ENCODE data around the gene C12orf75.
"Not testable (repeated sequence)": the region's sequence is repeated elsewhere in the genome, so short reads cannot be mapped to it uniquely, and the experiment has no call there.

Gene C12orf75

DNA sequence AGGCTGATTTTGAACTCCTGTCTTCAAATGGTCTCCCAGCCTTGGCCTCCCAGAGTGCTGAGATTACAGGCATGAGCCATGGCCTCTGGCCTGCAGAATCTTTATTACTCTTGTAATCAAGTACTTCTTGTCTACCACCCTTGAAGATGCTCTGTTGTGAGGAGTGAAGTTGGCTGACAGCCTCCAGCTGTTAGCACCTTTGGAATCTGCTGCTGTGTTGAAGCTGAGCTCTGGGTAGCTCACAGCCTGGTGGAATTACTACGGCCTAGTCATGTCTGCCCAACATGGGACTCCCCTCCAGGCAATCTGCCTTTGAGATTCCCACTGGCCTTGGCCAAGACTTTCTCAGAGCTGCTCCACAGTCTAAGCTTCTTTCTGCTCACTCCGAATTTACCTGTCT lies 5.8 kb upstream of the C12orf75 start:
- intact Hi-C loops (cut with DNase I; ENCODE audit: low total_unique reads) = no loop called here
- Histone ChIP-seq H3K27me3 (no peaks in the 10 kb centered on the region), H3K4me3 (no peak overlapping the region), H3K27ac (no peak overlapping the region), H3K4me1 (peaks cover 0 to under 1% (median 0%) of the 10 kb centered on the region in 4 donors), H3K36me3 (no peaks in the 10 kb centered on the region), H3K9me3 (no peaks in the 10 kb centered on the region)
- DNase-seq = no peak
- TF ChIP-seq, protein P1, sequence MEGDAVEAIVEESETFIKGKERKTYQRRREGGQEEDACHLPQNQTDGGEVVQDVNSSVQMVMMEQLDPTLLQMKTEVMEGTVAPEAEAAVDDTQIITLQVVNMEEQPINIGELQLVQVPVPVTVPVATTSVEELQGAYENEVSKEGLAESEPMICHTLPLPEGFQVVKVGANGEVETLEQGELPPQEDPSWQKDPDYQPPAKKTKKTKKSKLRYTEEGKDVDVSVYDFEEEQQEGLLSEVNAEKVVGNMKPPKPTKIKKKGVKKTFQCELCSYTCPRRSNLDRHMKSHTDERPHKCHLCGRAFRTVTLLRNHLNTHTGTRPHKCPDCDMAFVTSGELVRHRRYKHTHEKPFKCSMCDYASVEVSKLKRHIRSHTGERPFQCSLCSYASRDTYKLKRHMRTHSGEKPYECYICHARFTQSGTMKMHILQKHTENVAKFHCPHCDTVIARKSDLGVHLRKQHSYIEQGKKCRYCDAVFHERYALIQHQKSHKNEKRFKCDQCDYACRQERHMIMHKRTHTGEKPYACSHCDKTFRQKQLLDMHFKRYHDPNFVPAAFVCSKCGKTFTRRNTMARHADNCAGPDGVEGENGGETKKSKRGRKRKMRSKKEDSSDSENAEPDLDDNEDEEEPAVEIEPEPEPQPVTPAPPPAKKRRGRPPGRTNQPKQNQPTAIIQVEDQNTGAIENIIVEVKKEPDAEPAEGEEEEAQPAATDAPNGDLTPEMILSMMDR (IDR thresholded peaks at IDR 0.05) = no peak

DNA sequence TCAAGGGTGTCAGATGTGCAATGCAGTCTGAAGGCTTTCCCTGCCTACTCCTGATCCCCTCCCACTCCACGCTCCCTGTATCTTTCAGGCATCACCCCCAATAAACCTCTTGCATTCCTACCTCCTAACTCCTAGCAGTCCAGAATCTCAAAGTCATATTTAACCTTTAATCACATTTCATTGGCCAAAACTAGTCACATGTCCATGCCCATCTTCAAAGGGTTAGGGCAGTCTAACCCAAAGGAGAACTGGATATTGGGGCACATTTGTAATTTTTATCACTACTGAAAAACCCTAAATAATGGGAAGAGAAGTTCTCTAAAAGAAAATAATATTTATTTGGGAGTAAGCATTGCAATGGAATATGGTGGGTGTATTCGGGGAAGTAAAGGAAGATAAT lies 5.4 kb upstream of the C12orf75 start:
- H3K4me3 ChIP-seq = no peak overlapping the region
- no peak for DNase-seq
- peaks cover 0 to 5% (median 2%) of the 10 kb centered on the region in 4 donors for H3K4me1 ChIP-seq
- TF ChIP-seq, protein P1 (IDR thresholded peaks at IDR 0.05) = no peak
- H3K27ac ChIP-seq = no peak overlapping the region
- H3K9me3 ChIP-seq = no peaks in the 10 kb centered on the region
- intact Hi-C loops (cut with DNase I; ENCODE audit: low total_unique reads) = no loop called here
- H3K27me3 ChIP-seq = no peaks in the 10 kb centered on the region
- no peaks in the 10 kb centered on the region for H3K36me3 ChIP-seq

DNA sequence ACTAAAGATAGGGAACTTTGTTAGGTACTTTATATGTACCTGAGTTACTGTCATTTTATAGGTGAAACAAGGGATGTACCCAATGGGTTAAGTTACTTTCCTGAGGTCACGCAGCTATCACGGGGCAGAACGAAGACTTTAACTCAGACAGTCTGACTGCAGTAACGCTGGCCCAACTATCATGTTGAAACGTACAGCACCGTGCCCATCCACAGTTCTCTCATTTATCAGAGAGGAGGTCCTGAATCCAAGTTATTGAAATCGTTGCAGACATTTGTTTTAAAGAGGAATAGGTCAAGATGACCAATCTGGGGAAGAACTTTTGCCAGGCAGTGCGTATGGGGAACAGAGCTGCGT lies 587 bp upstream of the C12orf75 start:
- H3K9me3 ChIP-seq = no peaks in the 10 kb centered on the region
- H3K36me3 ChIP-seq = no peaks in the 10 kb centered on the region
- H3K27me3 ChIP-seq = no peaks in the 10 kb centered on the region
- DNase-seq = no peak
- H3K4me3 ChIP-seq = peak overlapping the region; percentile 83 to 87
- peaks cover 0 to 41% (median 16%) of the 10 kb centered on the region in 4 donors for H3K4me1 ChIP-seq
- TF ChIP-seq, protein P1 (IDR thresholded peaks at IDR 0.05) = no peak
- peak overlapping the region; percentile 77 to 85 for H3K27ac ChIP-seq
- intact Hi-C loops (cut with DNase I; ENCODE audit: low total_unique reads) = no loop called here

DNA sequence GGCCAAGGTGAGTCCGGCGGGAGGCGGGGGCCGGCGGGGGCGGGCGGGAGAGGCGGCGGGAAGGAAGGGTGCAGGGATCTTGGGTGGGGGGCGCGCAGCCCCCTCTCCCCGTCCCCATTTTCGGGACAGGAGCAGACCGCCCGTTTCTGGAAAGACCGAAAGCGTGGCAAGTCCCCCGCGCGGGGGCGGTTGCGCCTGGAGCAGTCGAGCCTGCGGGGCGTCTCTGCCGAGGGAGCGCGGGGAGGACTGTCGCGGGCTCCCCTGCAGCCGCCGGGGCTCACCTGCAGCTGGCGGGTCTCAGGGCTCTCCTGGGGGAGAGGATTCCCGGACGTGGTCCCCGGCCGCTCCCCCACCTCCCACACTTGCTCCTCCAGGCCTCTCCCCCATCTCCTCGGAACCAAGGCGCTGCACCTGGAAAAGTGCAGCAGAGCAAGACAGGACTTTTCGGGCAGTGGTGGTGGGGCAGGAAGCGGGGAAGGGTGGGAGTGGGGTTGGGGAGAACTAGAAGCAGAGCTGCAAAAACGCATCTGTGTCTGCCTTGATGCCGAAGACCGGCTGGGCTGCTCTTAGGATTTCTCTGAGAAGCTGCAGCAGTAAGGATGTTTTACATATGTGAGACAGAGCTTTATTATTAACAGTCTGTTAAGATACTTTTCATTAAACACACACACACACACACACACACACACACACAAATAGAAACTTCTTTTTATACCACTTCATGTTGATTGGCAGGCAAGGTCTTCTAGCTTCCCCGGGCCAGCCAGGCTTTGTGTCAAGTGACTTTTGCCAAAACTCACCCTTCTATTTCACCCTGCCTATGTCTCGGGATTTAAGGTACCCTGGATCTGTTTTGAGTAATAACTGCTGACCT lies 677 bp downstream of the C12orf75 start:
- intact Hi-C loops (cut with DNase I; ENCODE audit: low total_unique reads) = no loop called here
- H3K27ac ChIP-seq = peak overlapping the region; percentile 77 to 85
- no peaks in the 10 kb centered on the region for H3K27me3 ChIP-seq
- no peaks in the 10 kb centered on the region for H3K36me3 ChIP-seq
- no peaks in the 10 kb centered on the region for H3K9me3 ChIP-seq
- H3K4me1 ChIP-seq = peaks cover 0 to 54% (median 25%) of the 10 kb centered on the region in 4 donors
- no peak for DNase-seq
- TF ChIP-seq, protein P1 (IDR thresholded peaks at IDR 0.05) = no peak
- peak overlapping the region; percentile 83 to 87 for H3K4me3 ChIP-seq

DNA sequence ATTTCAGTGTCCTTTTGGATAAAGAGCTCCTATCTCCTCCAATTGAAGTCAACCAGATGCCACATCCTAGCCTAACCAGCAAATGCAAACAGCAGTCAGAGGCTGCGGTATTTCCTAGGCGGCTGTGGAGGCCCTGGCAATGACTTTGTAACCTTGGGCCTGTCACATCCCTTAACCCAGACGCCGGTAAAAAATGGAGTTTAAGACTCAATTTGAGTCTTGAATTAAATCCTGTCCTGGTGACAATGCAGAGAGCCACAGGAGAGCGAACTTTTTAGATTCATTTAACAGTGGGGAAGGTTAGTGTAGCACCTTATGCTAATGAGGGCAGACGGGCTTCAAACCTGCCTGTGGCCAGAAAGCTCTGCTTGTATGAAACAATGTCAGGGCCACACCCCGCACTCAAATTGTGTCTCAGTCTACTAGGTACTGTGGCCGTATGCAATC lies 1.3 kb downstream of the C12orf75 start:
- TF ChIP-seq, protein P1 (IDR thresholded peaks at IDR 0.05) = no peak
- Histone ChIP-seq H3K36me3 (no peaks in the 10 kb centered on the region), H3K4me1 (peaks cover 0 to 60% (median 29%) of the 10 kb centered on the region in 4 donors), H3K4me3 (peak overlapping the region; percentile 83 to 87), H3K27me3 (no peaks in the 10 kb centered on the region), H3K27ac (peak overlapping the region; percentile 77 to 85), H3K9me3 (no peaks in the 10 kb centered on the region)
- DNase-seq = no peak
- intact Hi-C loops (cut with DNase I; ENCODE audit: low total_unique reads) = no loop called here

DNA sequence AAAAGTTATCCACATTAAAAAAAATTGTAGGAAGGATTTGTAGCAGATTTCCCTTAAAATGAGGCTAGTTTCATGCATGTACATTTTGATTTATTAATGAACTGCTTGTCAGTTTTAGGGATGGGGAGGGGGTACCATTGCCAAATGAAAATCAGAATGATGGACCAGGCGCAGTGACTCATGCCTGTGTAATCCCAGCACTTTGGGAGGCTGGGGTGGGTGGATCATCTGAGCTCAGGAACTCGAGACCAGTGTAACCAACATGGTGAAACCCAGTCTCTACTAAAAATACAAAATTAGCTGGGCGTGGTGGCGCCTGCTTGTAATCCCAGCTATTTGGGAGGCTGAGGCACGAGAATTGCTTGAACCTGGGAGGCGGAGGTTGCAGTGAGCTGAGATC lies 1.8 kb downstream of the C12orf75 start:
- H3K9me3 ChIP-seq; intact Hi-C loops (cut with DNase I; ENCODE audit: low total_unique reads); H3K27me3 ChIP-seq; H3K36me3 ChIP-seq; DNase-seq: not testable (repeated sequence)
- H3K27ac ChIP-seq = peak overlapping the region; percentile 77 to 85
- H3K4me3 ChIP-seq = peak overlapping the region; percentile 83 to 87
- H3K4me1 ChIP-seq = peaks cover 0 to 65% (median 33%) of the 10 kb centered on the region in 4 donors

All from tibial artery (tissue), 4 donors.